Right lobe of liver (tissue), 4 donors: Measurements from ENCODE around the gene LRCH1.

Experiments
- POLR2A ChIP-seq: fragments of 450-650 bp; IDR thresholded peaks from one replicate; pipeline ENCODE4 v1.6.1; 2017; ENCODE audit warnings: antibody characterized with exemption, mild to moderate bottlenecking
- TF ChIP-seq, protein P1 (sequence below), 4 donors: fragments of 200-600 bp in 3 of 4; fragments of 450-650 bp in 1 of 4; IDR thresholded peaks; one replicate each; pipeline versions ENCODE4 v1.5.1 to v1.8.0; 2016 to 2022; ENCODE audit warnings: antibody characterized with exemption in 4 of 4, mild to moderate bottlenecking in 2 of 4
- donor health status: DM: no; HTN: no; CAD: no.
- donor health status: DM: no; HTN: no; CAD: no.
- donor health status: DM: no; HTN: yes; CAD: no.

GRCh38 chr13:46801858-46802257, 248.9 kb downstream of the LRCH1 start:
- TF ChIP-seq, protein P1, sequence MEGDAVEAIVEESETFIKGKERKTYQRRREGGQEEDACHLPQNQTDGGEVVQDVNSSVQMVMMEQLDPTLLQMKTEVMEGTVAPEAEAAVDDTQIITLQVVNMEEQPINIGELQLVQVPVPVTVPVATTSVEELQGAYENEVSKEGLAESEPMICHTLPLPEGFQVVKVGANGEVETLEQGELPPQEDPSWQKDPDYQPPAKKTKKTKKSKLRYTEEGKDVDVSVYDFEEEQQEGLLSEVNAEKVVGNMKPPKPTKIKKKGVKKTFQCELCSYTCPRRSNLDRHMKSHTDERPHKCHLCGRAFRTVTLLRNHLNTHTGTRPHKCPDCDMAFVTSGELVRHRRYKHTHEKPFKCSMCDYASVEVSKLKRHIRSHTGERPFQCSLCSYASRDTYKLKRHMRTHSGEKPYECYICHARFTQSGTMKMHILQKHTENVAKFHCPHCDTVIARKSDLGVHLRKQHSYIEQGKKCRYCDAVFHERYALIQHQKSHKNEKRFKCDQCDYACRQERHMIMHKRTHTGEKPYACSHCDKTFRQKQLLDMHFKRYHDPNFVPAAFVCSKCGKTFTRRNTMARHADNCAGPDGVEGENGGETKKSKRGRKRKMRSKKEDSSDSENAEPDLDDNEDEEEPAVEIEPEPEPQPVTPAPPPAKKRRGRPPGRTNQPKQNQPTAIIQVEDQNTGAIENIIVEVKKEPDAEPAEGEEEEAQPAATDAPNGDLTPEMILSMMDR (IDR thresholded peaks at IDR 0.05), result no peak
- no peak for TF ChIP-seq POLR2A
